Neutrophil (primary cell): Measurements from ENCODE around the gene CABLES1.
"Not testable (repeated sequence)": the region's sequence is repeated elsewhere in the genome, so short reads cannot be mapped to it uniquely, and the experiment has no call there.

ENCODE experiments used
- H3K27ac ChIP-seq: fragments of 200-600 bp; sonication (generic); 2 replicates; pipeline ENCODE4 v1.5.1; 2016; ENCODE audit warnings: mild to moderate bottlenecking, moderate library complexity
- H3K27me3 ChIP-seq: fragments of 200-600 bp; sonication (generic); 2 replicates; pipeline ENCODE4 v1.6.0; 2016; ENCODE audit warnings: mild to moderate bottlenecking
- H3K36me3 ChIP-seq: fragments of 200-600 bp; sonication (generic); 2 replicates; pipeline ENCODE4 v1.5.1; 2017
- H3K4me1 ChIP-seq, 2 experiments: fragments of 200-600 bp in 1 of 2; sonication (generic) in 1 of 2; 1 replicate in 1 of 2; 2 replicates in 1 of 2; pipeline versions ENCODE4 v1.5.1 to v1.6.1; 2013 to 2016; ENCODE audit warnings: low read depth in 1 of 2, low read length in 1 of 2, mild to moderate bottlenecking in 1 of 2, moderate library complexity in 1 of 2; ENCODE audit not compliant: control insufficient read depth in 1 of 2, insufficient read depth in 1 of 2
- H3K4me3 ChIP-seq, 2 experiments: fragments of 200-600 bp in 1 of 2; sonication (generic) in 1 of 2; 1 replicate in 1 of 2; 2 replicates in 1 of 2; pipeline ENCODE4 v1.5.1; 2013 to 2016; ENCODE audit warnings: low read depth in 1 of 2, low read length in 1 of 2, mild to moderate bottlenecking in 1 of 2, moderate library complexity in 1 of 2
- H3K9me3 ChIP-seq: fragments of 200-600 bp; sonication (generic); 2 replicates; pipeline ENCODE4 v1.5.1; 2016
- CTCF ChIP-seq: fragments of 200-600 bp; sonication (generic); IDR thresholded peaks from 2 replicates; pipeline ENCODE4 v1.5.1; 2016; ENCODE audit warnings: antibody characterized with exemption

CABLES1 gene

GRCh38 chr18:23266717-23267446 is 131.6 kb downstream of the CABLES1 start:
- H3K4me1 ChIP-seq, result no peaks in the 10 kb centered on the region
- no peak overlapping the region for H3K4me3 ChIP-seq
- no peaks in the 10 kb centered on the region for H3K36me3 ChIP-seq
- no peak for TF ChIP-seq CTCF
- H3K27me3 ChIP-seq, result no peaks in the 10 kb centered on the region
- no peak overlapping the region for H3K27ac ChIP-seq
- H3K9me3 ChIP-seq, result peaks cover 3% of the 10 kb centered on the region

GRCh38 chr18:23267447-23267776 is 132.1 kb downstream of the CABLES1 start:
- Histone ChIP-seq H3K9me3 (peaks cover 3% of the 10 kb centered on the region), H3K27ac (no peak overlapping the region), H3K4me1 (no peaks in the 10 kb centered on the region), H3K27me3 (no peaks in the 10 kb centered on the region), H3K36me3 (no peaks in the 10 kb centered on the region), H3K4me3 (no peak overlapping the region)
- TF ChIP-seq CTCF, result no peak

GRCh38 chr18:23268641-23269040 is 133.4 kb downstream of the CABLES1 start:
- Histone ChIP-seq H3K27me3 (no peaks in the 10 kb centered on the region), H3K4me3 (no peak overlapping the region), H3K4me1 (no peaks in the 10 kb centered on the region), H3K36me3 (no peaks in the 10 kb centered on the region), H3K27ac (no peak overlapping the region), H3K9me3 (peaks cover 3% of the 10 kb centered on the region)
- TF ChIP-seq CTCF, result no peak

- not testable (repeated sequence) for H3K9me3 ChIP-seq, H3K4me3 ChIP-seq, H3K27me3 ChIP-seq, H3K36me3 ChIP-seq, H3K4me1 ChIP-seq, H3K27ac ChIP-seq
These were observed 133.8 kb downstream of the CABLES1 start for GRCh38 chr18:23269068-23269467.

- Histone ChIP-seq H3K27ac (no peak overlapping the region), H3K9me3 (peaks cover 3% of the 10 kb centered on the region), H3K4me3 (no peak overlapping the region), H3K36me3 (no peaks in the 10 kb centered on the region), H3K27me3 (no peaks in the 10 kb centered on the region), H3K4me1 (no peaks in the 10 kb centered on the region)
- no peak for TF ChIP-seq CTCF
These were observed 134.6 kb downstream of the CABLES1 start for GRCh38 chr18:23269928-23270327.

- no peak for TF ChIP-seq CTCF
- Histone ChIP-seq H3K27me3 (no peaks in the 10 kb centered on the region), H3K27ac (no peak overlapping the region), H3K9me3 (peaks cover 3% of the 10 kb centered on the region), H3K36me3 (no peaks in the 10 kb centered on the region), H3K4me1 (no peaks in the 10 kb centered on the region), H3K4me3 (no peak overlapping the region)
These were observed 135.8 kb downstream of the CABLES1 start for GRCh38 chr18:23270986-23271680.
